Measurements from ENCODE around the gene KPNA6. TPM values are rescaled to one million over a fixed set of nuclear protein-coding genes. Genes with fewer than 3 reads are reported as not detected.

The KPNA6 gene
- total and polyA plus RNA-seq, 9 of the 15 experiments (the other 6 are each of a cell fraction or from before 2014, with no cell fraction given), result 20.1 to 54.6 (median 32.2) TPM

- TF ChIP-seq ATF6 (CRISPR knock-in tag; IDR thresholded peaks at IDR 0.05) (peak; percentile 44; the same call in 1 of the 2 replicates), ZNF280B (CRISPR knock-in tag; IDR thresholded peaks at IDR 0.05) (no peak), SMC3 (conservative IDR thresholded peaks at IDR 0.05; ENCODE audit: insufficient read depth, low read depth, low read length) (0 out of 2 replicates have a peak, but pooled peaks have one; percentile 6), POLR2H (tag; IDR thresholded peaks at IDR 0.05; ENCODE audit: low read depth) (peak; percentile 96), GATAD2B (IDR thresholded peaks at IDR 0.05; ENCODE audit: borderline replicate concordance) (peak; percentile 100), BHLHE40 (IDR thresholded peaks at IDR 0.05; ENCODE audit: low read length) (peak; percentile 72), FOXJ2 (tag; IDR thresholded peaks at IDR 0.05) (peak; percentile 1; the same call in 1 of the 2 replicates), ZNF57 (CRISPR knock-in tag; IDR thresholded peaks at IDR 0.05) (0 out of 2 replicates have a peak, but pooled peaks have one; percentile 1), ZNF655 (CRISPR knock-in tag; IDR thresholded peaks at IDR 0.05) (no peak), MCM2 (IDR thresholded peaks at IDR 0.05; ENCODE audit: low read depth) (no peak), ARID4B (CRISPR knock-in tag; IDR thresholded peaks at IDR 0.05) (peak; percentile 48; the same call in 1 of the 2 replicates), MEF2A (IDR thresholded peaks at IDR 0.05; ENCODE audit: control insufficient read depth, low read depth, low read length) (no peak), PHB (CRISPR knock-in tag; IDR thresholded peaks at IDR 0.05) (peak; percentile 78), ZBTB34 (CRISPR knock-in tag; IDR thresholded peaks at IDR 0.05) (0 out of 2 replicates have a peak, but pooled peaks have one; percentile 59), ZNF551 (CRISPR knock-in tag; IDR thresholded peaks at IDR 0.05) (no peak), RFX7 (CRISPR knock-in tag; IDR thresholded peaks at IDR 0.05) (no peak)
These were observed 71.8 kb downstream of the KPNA6 start, which contains the start of gene TXLNA (continued) for GRCh38 chr1:32179443-32180185.
